ENCODE data around the gene DGCR6.
"Not testable (repeated sequence)": the region's sequence is repeated elsewhere in the genome, so short reads cannot be mapped to it uniquely, and the experiment has no call there.

DGCR6 gene

DNA sequence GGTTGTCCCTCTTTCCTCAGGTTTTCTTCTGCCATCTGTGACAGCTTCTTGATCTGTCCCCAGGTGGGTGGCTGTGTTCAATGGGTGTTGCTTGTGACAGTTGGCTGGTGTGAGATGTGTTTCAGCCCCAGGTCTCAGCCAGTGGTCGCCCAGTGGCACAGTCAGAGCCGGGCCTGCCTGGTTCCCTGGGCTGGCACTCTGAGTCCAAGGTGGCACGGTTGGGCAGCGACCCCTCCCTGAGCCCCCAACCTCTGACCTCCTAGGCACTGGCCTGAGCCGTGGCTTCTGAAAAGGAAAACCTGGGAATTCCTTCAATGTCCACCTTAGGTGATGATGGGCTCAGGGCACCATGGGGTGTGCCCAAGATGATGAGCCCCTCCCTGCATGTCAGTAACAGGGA is 44.0 kb downstream of the DGCR6 start:
- no peak overlapping the region for H3K4me3 ChIP-seq (ENCODE audit: low read depth, low read length)
- TF ChIP-seq, protein P1, sequence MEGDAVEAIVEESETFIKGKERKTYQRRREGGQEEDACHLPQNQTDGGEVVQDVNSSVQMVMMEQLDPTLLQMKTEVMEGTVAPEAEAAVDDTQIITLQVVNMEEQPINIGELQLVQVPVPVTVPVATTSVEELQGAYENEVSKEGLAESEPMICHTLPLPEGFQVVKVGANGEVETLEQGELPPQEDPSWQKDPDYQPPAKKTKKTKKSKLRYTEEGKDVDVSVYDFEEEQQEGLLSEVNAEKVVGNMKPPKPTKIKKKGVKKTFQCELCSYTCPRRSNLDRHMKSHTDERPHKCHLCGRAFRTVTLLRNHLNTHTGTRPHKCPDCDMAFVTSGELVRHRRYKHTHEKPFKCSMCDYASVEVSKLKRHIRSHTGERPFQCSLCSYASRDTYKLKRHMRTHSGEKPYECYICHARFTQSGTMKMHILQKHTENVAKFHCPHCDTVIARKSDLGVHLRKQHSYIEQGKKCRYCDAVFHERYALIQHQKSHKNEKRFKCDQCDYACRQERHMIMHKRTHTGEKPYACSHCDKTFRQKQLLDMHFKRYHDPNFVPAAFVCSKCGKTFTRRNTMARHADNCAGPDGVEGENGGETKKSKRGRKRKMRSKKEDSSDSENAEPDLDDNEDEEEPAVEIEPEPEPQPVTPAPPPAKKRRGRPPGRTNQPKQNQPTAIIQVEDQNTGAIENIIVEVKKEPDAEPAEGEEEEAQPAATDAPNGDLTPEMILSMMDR (IDR thresholded peaks at IDR 0.05; ENCODE audit: low read depth, low read length, missing control alignments) = no peak
- DNase-seq (ENCODE audit: low read depth) = no peak

DNA sequence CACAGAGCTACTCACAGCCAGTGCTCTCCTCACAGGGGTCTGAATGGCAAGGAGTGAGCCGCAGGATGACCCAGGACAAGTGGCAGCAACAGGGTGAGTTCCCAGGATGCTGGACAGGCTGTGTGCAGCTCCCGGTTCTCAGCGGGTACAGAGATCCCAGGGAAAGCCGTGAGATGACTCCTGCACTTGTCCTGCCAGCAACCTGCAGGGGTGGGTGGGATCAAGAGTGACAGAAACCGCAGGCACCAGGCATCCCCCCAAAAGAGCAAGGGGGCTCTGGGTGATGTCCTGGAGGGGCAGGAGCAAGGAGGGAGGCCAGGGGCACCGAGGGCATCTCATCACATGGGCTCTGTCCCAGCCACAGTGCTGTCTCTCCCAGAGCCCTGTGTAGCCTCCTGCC is 45.9 kb downstream of the DGCR6 start:
- no peak overlapping the region for H3K4me3 ChIP-seq (ENCODE audit: low read depth, low read length)
- TF ChIP-seq, protein P1 (IDR thresholded peaks at IDR 0.05; ENCODE audit: low read depth, low read length, missing control alignments) = no peak
- DNase-seq (ENCODE audit: low read depth) = no peak

DNA sequence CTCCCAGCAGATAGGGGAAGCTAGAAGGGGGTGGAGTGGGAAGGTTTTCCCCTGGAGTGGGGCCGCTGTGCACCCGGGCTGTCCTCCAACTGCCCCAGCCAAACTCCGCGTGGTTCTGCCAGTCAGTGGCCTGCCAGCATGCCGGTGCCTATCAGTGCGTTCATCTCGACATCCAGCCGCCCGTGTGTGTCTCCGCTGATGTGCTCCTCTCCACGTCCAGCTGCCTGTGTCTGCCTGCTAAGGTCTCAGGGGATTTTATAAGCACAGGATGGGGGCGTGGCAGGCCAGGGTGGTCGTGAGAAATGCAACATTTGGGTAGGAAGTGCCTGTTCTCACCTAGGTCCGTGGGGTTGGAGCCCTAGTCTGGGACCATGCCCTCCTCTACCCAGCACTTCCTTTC is 47.0 kb downstream of the DGCR6 start:
- DNase-seq (ENCODE audit: low read depth) = not testable (repeated sequence)

DNA sequence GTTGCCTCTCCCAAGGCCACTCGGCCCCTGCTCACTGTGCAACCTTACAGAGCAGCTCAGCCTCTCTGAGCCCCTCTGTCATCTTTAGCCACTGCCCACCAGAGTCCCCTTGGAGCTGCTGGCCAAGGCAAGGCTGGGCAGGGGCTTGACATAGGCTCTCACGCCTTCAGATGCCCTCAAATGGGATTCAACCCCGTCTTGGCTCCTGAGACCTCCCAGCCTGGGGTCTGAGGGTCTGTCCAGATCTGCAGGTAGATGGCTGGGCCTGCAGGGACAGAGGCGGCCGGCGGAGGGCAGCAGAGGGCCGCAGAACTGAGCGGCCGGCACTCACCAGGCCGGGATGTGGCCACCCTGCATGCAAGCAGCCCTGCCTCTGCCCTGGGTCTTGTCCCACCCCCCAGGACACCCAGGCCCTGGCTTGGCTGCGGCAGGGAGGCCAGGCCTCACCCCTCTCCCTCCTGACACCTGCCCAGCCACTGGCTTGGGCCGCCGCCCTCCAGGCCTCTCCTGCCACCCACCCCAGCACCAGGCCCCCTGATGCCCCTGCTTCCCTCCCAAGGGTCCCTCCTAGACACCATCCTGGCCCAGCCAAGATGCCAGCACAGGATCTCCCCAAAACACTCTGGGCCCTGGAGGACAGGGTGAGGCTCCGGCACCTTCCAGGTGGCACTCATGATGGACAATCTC is 48.3 kb downstream of the DGCR6 start:
- TF ChIP-seq, protein P1 (IDR thresholded peaks at IDR 0.05; ENCODE audit: low read depth, low read length, missing control alignments) = peak; percentile 83
- DNase-seq (ENCODE audit: low read depth) = not testable (repeated sequence)

More for the DNA sequence above, 47.0 kb downstream of the DGCR6 start:
- not testable (repeated sequence) for H3K4me3 ChIP-seq (ENCODE audit: low read depth, low read length)

GRCh38 chr22:18954990-18955571 is 49.0 kb downstream of the DGCR6 start:
- no peak for DNase-seq (ENCODE audit: low read depth)
- H3K4me3 ChIP-seq (ENCODE audit: low read depth, low read length) = no peak overlapping the region
- TF ChIP-seq, protein P1 (IDR thresholded peaks at IDR 0.05; ENCODE audit: low read depth, low read length, missing control alignments) = no peak

More for the DNA sequence above, 48.3 kb downstream of the DGCR6 start:
- H3K4me3 ChIP-seq (ENCODE audit: low read depth, low read length) = not testable (repeated sequence)

DNA sequence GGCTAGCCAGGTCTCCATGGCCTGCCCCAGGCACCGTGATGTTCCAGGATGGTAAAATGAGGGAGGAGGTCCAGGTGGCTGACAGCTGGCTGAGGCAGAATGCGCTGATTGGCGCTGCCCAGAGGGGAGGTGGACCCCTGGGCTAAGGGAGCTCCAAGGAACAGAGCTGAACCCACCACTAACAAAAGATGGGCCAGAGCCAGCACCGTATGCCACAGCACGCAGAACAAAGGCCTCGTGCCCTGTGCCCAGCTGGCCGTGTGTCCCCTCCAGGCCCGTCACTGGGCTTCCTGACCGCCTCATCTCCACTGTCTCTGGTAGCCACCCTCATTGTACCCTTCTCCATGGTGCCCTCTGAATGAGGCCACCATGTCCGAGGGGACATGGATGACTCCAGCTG is 49.6 kb downstream of the DGCR6 start:
- H3K4me3 ChIP-seq (ENCODE audit: low read depth, low read length) = no peak overlapping the region
- TF ChIP-seq, protein P1 (IDR thresholded peaks at IDR 0.05; ENCODE audit: low read depth, low read length, missing control alignments) = no peak
- DNase-seq (ENCODE audit: low read depth) = no peak

DNA sequence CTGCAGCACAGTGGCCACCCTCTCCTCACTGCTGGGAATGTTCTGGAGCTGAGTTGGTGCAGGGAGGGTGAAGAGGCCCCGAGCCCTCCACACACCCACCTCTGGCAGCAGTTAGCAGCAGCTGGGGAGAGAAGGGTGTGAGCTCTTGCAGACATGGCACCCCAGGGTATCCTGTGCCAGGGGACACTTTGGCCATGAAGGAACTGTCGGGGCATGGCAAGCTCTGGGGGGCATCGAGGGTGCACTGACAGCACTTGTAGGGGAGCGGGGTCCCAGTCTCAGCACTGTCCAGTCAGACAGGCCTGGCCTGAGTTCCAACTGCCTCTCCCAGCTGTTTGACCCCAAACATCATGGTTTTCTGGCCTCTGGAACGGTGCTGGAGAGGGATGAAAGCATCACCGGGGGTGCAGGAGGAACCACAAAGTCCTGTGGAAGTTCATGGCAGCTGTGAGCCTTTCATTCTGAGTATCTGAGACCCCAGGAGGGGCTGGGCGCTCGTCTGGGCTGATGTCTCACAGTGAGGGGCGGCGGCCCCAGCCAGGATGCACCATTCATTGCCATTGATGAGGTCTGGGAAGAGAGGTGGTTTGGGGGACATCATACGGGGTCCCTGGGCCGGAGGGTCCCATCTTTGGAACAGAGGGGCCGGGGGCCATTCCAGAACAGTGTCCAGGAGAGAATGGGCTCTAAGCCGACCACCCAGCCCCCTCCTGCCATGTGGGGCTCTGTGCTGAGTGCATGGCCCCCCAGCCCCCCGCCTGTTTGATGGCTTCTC is 50.2 kb downstream of the DGCR6 start:
- not testable (repeated sequence) for DNase-seq (ENCODE audit: low read depth); H3K4me3 ChIP-seq (ENCODE audit: low read depth, low read length)

GRCh38 chr22:18956956-18957355 is 50.8 kb downstream of the DGCR6 start:
- H3K4me3 ChIP-seq (ENCODE audit: low read depth, low read length); DNase-seq (ENCODE audit: low read depth): not testable (repeated sequence)

GRCh38 chr22:18957621-18958320 is 51.7 kb downstream of the DGCR6 start:
- H3K4me3 ChIP-seq (ENCODE audit: low read depth, low read length); DNase-seq (ENCODE audit: low read depth): not testable (repeated sequence)

GRCh38 chr22:18958321-18958705 is 52.2 kb downstream of the DGCR6 start:
- not testable (repeated sequence) for H3K4me3 ChIP-seq (ENCODE audit: low read depth, low read length); DNase-seq (ENCODE audit: low read depth)

- DNase-seq (ENCODE audit: low read depth); H3K4me3 ChIP-seq (ENCODE audit: low read depth, low read length): not testable (repeated sequence)
These were observed 52.6 kb downstream of the DGCR6 start for GRCh38 chr22:18958738-18959137.

DNA sequence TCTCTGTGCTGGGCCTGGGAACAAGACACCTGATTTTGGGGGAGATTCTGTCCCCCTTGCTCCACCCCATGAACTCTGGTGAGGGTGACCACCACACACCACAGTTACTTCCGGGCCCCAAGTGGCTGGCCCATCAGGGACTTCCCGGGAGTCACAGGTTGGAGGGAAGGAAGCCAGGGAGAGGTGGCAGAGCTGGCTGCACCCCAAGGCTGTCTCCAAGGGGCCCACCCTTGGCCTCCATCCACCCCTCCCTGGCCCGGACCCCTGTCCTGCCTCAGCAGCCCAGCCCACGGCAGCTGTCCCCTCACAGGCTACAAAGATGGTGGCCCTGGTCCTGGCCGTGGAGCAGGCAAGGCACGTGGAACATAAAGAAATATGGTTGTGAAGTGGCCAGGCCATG is 53.1 kb downstream of the DGCR6 start:
- H3K4me3 ChIP-seq (ENCODE audit: low read depth, low read length); DNase-seq (ENCODE audit: low read depth): not testable (repeated sequence)
